Spinal cord (tissue), 10 donors: ENCODE measurements around the gene AKAP13. TPM values are rescaled to one million over a fixed set of nuclear protein-coding genes. Genes with fewer than 3 reads are reported as not detected.
"Not testable (repeated sequence)": the region's sequence is repeated elsewhere in the genome, so short reads cannot be mapped to it uniquely, and the experiment has no call there.

Experiments used
- DNase-seq, 6 donors: peaks; one replicate each; pipeline versions ENCODE4 v3.0.0 to v3.0.0-alpha.2; 2013 to 2015; ENCODE audit warnings: low spot score in 6 of 6, low read depth in 4 of 6
- H3K27ac ChIP-seq: one replicate; pipeline ENCODE4 v1.5.1; 2013; ENCODE audit warnings: low read depth, low read length, control low read depth
- H3K27me3 ChIP-seq: one replicate; pipeline ENCODE4 v1.6.1; 2013; ENCODE audit warnings: low read length; ENCODE audit not compliant: control insufficient read depth, insufficient read depth
- H3K36me3 ChIP-seq: one replicate; pipeline ENCODE4 v1.6.1; 2013; ENCODE audit warnings: low read length; ENCODE audit not compliant: control insufficient read depth, insufficient read depth
- H3K4me1 ChIP-seq: one replicate; pipeline ENCODE4 v1.6.1; 2013; ENCODE audit warnings: low read length; ENCODE audit not compliant: control insufficient read depth, insufficient read depth
- H3K4me3 ChIP-seq: one replicate; pipeline ENCODE4 v1.5.1; 2013; ENCODE audit warnings: low read depth, low read length, control low read depth
- H3K9me3 ChIP-seq: one replicate; pipeline ENCODE4 v1.6.1; 2013; ENCODE audit warnings: low read length; ENCODE audit not compliant: control insufficient read depth, insufficient read depth
- WGBS: methylation state at CpG from one replicate; pipeline ENCODE4 v1.1.5; 2013; ENCODE audit warnings: missing lambda C conversion rate; ENCODE audit not compliant: insufficient coverage; 5-methylcytosine and 5-hydroxymethylcytosine counted together
- polyA plus RNA-seq, 2 donors: library from polyadenylated mRNA; unstranded; fragments of 120-200 nt; gene quantifications; one replicate each; pipeline ENCODE4 v1.2.1, GENCODE V29; 2013; ENCODE audit not compliant: insufficient read length in 2 of 2
- total RNA-seq, 2 donors: library from RNA; depleted of rRNA in 1 of 2; stranded (reverse); fragments of 120-200 nt in 1 of 2; fragments of >200 nt in 1 of 2; gene quantifications; one replicate each; pipeline versions ENCODE4 v1.2.3 to v1.2.4, GENCODE V29; 2013 to 2014
- donor health status: healthy.

AKAP13 gene
- total and polyA plus RNA-seq, 4 donors, result 52.5 to 114 (median 89.2) TPM

DNA sequence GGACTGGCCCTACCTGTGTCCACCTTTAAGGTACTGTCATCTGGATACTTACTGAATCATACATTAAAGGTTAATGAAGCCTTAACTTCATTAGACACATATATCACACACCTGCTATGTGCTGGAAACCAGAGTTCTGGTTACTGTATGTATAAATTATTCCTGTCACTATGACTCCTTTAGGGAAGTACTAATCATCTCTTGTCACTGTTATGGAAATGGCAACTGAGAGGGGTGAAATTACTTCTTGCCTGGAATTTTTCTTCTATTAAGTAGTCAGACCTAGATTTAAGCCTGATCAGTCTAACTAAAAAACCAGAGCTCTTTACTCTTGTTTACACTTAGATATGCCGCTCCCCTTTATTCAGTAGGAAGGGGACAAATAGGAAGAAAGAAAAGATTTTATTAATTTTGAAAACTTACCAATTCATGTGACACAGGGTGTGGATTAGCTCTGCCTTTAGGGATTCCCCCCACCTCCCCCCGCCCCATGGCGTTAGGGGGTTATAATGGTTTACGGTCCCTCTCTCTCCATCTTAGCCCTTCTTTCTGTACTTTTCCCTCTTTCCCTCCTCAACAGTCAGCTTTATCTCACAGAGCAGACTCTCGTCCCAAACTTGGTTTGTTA is 261.8 kb downstream of the AKAP13 start:
- WGBS, result no CpG with 5 or more reads among the region's 5 CpGs
- no peaks in the 10 kb centered on the region for H3K27me3 ChIP-seq
- H3K27ac ChIP-seq, result peak overlapping the region; percentile 74
- no peak for DNase-seq
- peak overlapping the region; percentile 5 for H3K4me3 ChIP-seq
- peaks cover 9% of the 10 kb centered on the region for H3K36me3 ChIP-seq
- H3K4me1 ChIP-seq, result no peaks in the 10 kb centered on the region
- H3K9me3 ChIP-seq, result no peaks in the 10 kb centered on the region

DNA sequence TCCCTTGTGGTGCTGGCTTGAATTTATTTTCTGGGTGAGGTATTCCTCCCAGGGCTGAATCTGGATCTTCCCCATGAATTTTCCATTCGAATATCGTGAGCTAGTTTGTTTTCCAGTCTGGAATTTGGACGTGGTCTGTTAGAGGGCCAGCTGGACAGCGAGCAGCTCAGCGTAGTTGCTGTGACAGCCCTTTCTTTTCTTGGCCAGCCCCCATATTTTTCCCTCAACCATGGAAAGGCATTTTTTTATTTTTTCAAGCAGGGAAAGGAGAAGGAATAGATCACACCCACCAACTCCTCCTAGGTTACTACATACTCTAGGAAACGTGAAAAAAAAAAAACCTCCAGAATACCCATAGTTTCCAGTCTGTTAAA is 262.3 kb downstream of the AKAP13 start:
- Histone ChIP-seq H3K36me3 (peaks cover 9% of the 10 kb centered on the region), H3K9me3 (no peaks in the 10 kb centered on the region), H3K4me3 (peak overlapping the region; percentile 5), H3K4me1 (no peaks in the 10 kb centered on the region), H3K27ac (peak overlapping the region; percentile 74), H3K27me3 (no peaks in the 10 kb centered on the region)
- peak in 1 of 6 donors; percentile 88 for DNase-seq
- WGBS, result no CpG with 5 or more reads among the region's 6 CpGs

GRCh38 chr15:85646538-85647091 is 266.2 kb downstream of the AKAP13 start:
- Histone ChIP-seq H3K27ac (no peak overlapping the region), H3K36me3 (peaks cover 9% of the 10 kb centered on the region), H3K9me3 (no peaks in the 10 kb centered on the region), H3K4me3 (no peak overlapping the region), H3K4me1 (no peaks in the 10 kb centered on the region), H3K27me3 (no peaks in the 10 kb centered on the region)
- 92% methylated on average over 3 of the region's 4 CpGs for WGBS
- DNase-seq, result no peak

GRCh38 chr15:85649372-85649771 is 269.0 kb downstream of the AKAP13 start:
- Histone ChIP-seq H3K4me1 (no peaks in the 10 kb centered on the region), H3K27me3 (no peaks in the 10 kb centered on the region), H3K27ac (no peak overlapping the region), H3K9me3 (no peaks in the 10 kb centered on the region), H3K4me3 (no peak overlapping the region), H3K36me3 (peaks cover 9% of the 10 kb centered on the region)
- WGBS, result 60% methylated on average over 1 of the region's 5 CpGs
- no peak for DNase-seq

DNA sequence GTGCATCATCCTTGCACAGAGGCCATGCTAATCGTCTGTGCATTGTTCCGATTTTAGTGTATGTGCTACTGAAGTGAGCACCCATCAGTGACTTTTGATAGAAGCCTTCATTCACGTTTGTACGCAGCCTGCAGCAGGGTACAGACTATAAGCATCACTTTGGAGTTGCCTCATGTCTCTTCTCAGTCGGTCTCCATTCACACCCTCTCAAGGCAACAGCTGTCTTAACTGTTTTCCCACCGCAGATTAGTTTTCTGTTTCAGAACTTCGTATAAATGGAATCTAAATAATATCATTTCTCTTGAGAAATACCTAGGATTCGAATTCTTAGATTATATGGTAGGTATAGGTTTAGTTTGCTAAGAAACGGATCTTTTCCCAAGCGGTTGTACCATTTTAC is 271.1 kb downstream of the AKAP13 start:
- no peaks in the 10 kb centered on the region for H3K4me1 ChIP-seq
- no peak for DNase-seq
- H3K27ac ChIP-seq, result no peak overlapping the region
- no peaks in the 10 kb centered on the region for H3K27me3 ChIP-seq
- peaks cover 15% of the 10 kb centered on the region for H3K36me3 ChIP-seq
- no peak overlapping the region for H3K4me3 ChIP-seq
- H3K9me3 ChIP-seq, result no peaks in the 10 kb centered on the region
- WGBS, result 67% methylated on average over 4 of the region's 10 CpGs

DNA sequence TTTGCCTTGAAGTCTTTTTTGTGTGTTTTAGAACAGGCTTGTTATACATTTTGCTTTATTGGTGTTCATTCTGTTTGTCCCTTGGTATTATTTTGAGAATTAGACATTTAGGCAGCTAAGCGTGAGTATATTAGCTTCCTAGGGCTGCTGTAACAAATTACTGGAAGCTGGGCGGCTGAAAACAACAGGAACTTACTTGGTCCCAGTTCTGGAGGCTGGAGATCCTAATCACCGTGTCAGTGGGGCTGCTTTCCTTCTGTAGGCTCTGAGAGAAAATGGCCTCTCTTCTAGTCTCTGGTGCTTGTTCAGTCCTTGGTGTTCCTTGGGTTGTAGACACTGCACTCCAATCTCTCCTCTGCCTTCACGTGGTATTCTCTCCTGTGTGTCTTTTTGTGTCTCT is 272.1 kb downstream of the AKAP13 start:
- H3K4me1 ChIP-seq, result no peaks in the 10 kb centered on the region
- no peaks in the 10 kb centered on the region for H3K27me3 ChIP-seq
- no peak overlapping the region for H3K4me3 ChIP-seq
- H3K9me3 ChIP-seq, result no peaks in the 10 kb centered on the region
- WGBS, result 61% methylated on average over 3 of the region's 4 CpGs
- peaks cover 14% of the 10 kb centered on the region for H3K36me3 ChIP-seq
- H3K27ac ChIP-seq, result no peak overlapping the region
- DNase-seq, result peak in 1 of 6 donors; percentile 37

GRCh38 chr15:85657132-85657531 is 276.7 kb downstream of the AKAP13 start:
- peaks cover 14% of the 10 kb centered on the region for H3K36me3 ChIP-seq
- H3K9me3 ChIP-seq, result no peaks in the 10 kb centered on the region
- H3K27me3 ChIP-seq, result no peaks in the 10 kb centered on the region
- H3K27ac ChIP-seq, result no peak overlapping the region
- no peak for DNase-seq
- H3K4me1 ChIP-seq, result no peaks in the 10 kb centered on the region
- no CpG with 5 or more reads among the region's 1 CpG for WGBS
- H3K4me3 ChIP-seq, result no peak overlapping the region

- H3K27me3 ChIP-seq, result no peaks in the 10 kb centered on the region
- H3K36me3 ChIP-seq, result peaks cover 18% of the 10 kb centered on the region
- no peaks in the 10 kb centered on the region for H3K4me1 ChIP-seq
- no CpG with 5 or more reads among the region's 3 CpGs for WGBS
- no peak overlapping the region for H3K27ac ChIP-seq
- no peak for DNase-seq
- no peak overlapping the region for H3K4me3 ChIP-seq
- no peaks in the 10 kb centered on the region for H3K9me3 ChIP-seq
Observed at GRCh38 chr15:85658816-85659215, 278.4 kb downstream of the AKAP13 start.

GRCh38 chr15:85661859-85662258 is 281.5 kb downstream of the AKAP13 start:
- H3K27ac ChIP-seq, result no peak overlapping the region
- WGBS, result 100% methylated on average over 2 of the region's 3 CpGs
- no peaks in the 10 kb centered on the region for H3K27me3 ChIP-seq
- H3K4me3 ChIP-seq, result no peak overlapping the region
- H3K36me3 ChIP-seq, result peaks cover 4% of the 10 kb centered on the region
- DNase-seq, result no peak
- H3K4me1 ChIP-seq, result no peaks in the 10 kb centered on the region
- H3K9me3 ChIP-seq, result no peaks in the 10 kb centered on the region

GRCh38 chr15:85665677-85666076 is 285.3 kb downstream of the AKAP13 start:
- not testable (repeated sequence) for H3K36me3 ChIP-seq, H3K27ac ChIP-seq, H3K4me1 ChIP-seq, H3K4me3 ChIP-seq, H3K27me3 ChIP-seq, H3K9me3 ChIP-seq, DNase-seq
- 100% methylated on average over 3 of the region's 6 CpGs for WGBS
